ENCODE data around the gene NCOA5. TPM values are rescaled to one million over a fixed set of nuclear protein-coding genes. Genes with fewer than 3 reads are reported as not detected.

NCOA5 gene
- total RNA-seq, 1 donor from 2014 or later = 19.4 TPM

- DNase-seq (ENCODE audit: missing footprints) = no peak
- ATAC-seq = no peak
- intact Hi-C loops (cut with DNase I) = no loop called here
These were observed 13.0 kb downstream of the NCOA5 start for GRCh38 chr20:46076806-46077205.

- intact Hi-C loops (cut with DNase I) = no loop called here
- DNase-seq (ENCODE audit: missing footprints) (no peak), ATAC-seq (no peak)
These were observed 15.8 kb downstream of the NCOA5 start for GRCh38 chr20:46074006-46074405.

GRCh38 chr20:46073443-46073842, 16.3 kb downstream of the NCOA5 start:
- intact Hi-C loops (cut with DNase I) = no loop called here
- DNase-seq (ENCODE audit: missing footprints) = no peak
- ATAC-seq = no peak

- no peak for DNase-seq (ENCODE audit: missing footprints)
- intact Hi-C loops (cut with DNase I) = no loop called here
- ATAC-seq = no peak
These were observed 16.7 kb downstream of the NCOA5 start for GRCh38 chr20:46073024-46073423.

GRCh38 chr20:46071573-46071972, 18.2 kb downstream of the NCOA5 start:
- intact Hi-C loops (cut with DNase I) = no loop called here
- DNase-seq (ENCODE audit: missing footprints) (no peak), ATAC-seq (no peak)

GRCh38 chr20:46070215-46070900, 19.4 kb downstream of the NCOA5 start:
- intact Hi-C loops (cut with DNase I) = no loop called here
- ATAC-seq = no peak
- no peak for DNase-seq (ENCODE audit: missing footprints)

GRCh38 chr20:46065691-46066090, 24.1 kb downstream of the NCOA5 start:
- ATAC-seq = no peak
- intact Hi-C loops (cut with DNase I) = no loop called here
- DNase-seq (ENCODE audit: missing footprints) = no peak

- intact Hi-C loops (cut with DNase I) = no loop called here
- DNase-seq (ENCODE audit: missing footprints) (no peak), ATAC-seq (no peak)
These were observed 24.8 kb downstream of the NCOA5 start for GRCh38 chr20:46065006-46065405.

- intact Hi-C loops (cut with DNase I) = no loop called here
- ATAC-seq (no peak), DNase-seq (ENCODE audit: missing footprints) (no peak)
These were observed 26.1 kb downstream of the NCOA5 start for GRCh38 chr20:46063652-46064054.

- DNase-seq (ENCODE audit: missing footprints) (no peak), ATAC-seq (no peak)
- intact Hi-C loops (cut with DNase I) = no loop called here
These were observed 26.6 kb downstream of the NCOA5 start for GRCh38 chr20:46063151-46063550.

GRCh38 chr20:46062621-46063020, 27.1 kb downstream of the NCOA5 start:
- no peak for DNase-seq (ENCODE audit: missing footprints)
- intact Hi-C loops (cut with DNase I) = no loop called here
- no peak for ATAC-seq

- DNase-seq (ENCODE audit: missing footprints) = no peak
- intact Hi-C loops (cut with DNase I) = no loop called here
- no peak for ATAC-seq
These were observed 27.6 kb downstream of the NCOA5 start for GRCh38 chr20:46062151-46062550.

GRCh38 chr20:46060975-46061374, 28.8 kb downstream of the NCOA5 start:
- ATAC-seq = no peak
- DNase-seq (ENCODE audit: missing footprints) = no peak
- intact Hi-C loops (cut with DNase I) = no loop called here

- intact Hi-C loops (cut with DNase I) = no loop called here
- DNase-seq (ENCODE audit: missing footprints) = no peak
- peak; percentile 4 for ATAC-seq
These were observed 29.4 kb downstream of the NCOA5 start for GRCh38 chr20:46060301-46060881.

- intact Hi-C loops (cut with DNase I) = no loop called here
- ATAC-seq (no peak), DNase-seq (ENCODE audit: missing footprints) (no peak)
These were observed 31.0 kb downstream of the NCOA5 start for GRCh38 chr20:46058599-46059281.

- peak; percentile 11 for ATAC-seq
- DNase-seq (ENCODE audit: missing footprints) = peak; percentile 80
- intact Hi-C loops (cut with DNase I) = no loop called here
These were observed 31.7 kb downstream of the NCOA5 start for GRCh38 chr20:46057856-46058598.

GRCh38 chr20:46056970-46057855, 32.5 kb downstream of the NCOA5 start:
- DNase-seq (ENCODE audit: missing footprints) (no peak), ATAC-seq (no peak)
- intact Hi-C loops (cut with DNase I) = no loop called here

- intact Hi-C loops (cut with DNase I) = no loop called here
- DNase-seq (ENCODE audit: missing footprints) (no peak), ATAC-seq (no peak)
These were observed 33.5 kb downstream of the NCOA5 start for GRCh38 chr20:46056027-46056833.

Data from Right ventricle myocardium inferior (tissue), 1 donor.